ENCODE measurements around the gene NEURL1B.

NEURL1B gene

GRCh38 chr5:172633403-172633970, 7.6 kb upstream of the NEURL1B start:
- no peak for TF ChIP-seq CTCF (IDR thresholded peaks at IDR 0.05; ENCODE audit: borderline replicate concordance, insufficient read depth, low read depth, low read length)
- no peak overlapping the region for H3K4me3 ChIP-seq (ENCODE audit: low read depth, low read length)

GRCh38 chr5:172634106-172634899, 6.8 kb upstream of the NEURL1B start:
- TF ChIP-seq CTCF (IDR thresholded peaks at IDR 0.05; ENCODE audit: borderline replicate concordance, insufficient read depth, low read depth, low read length): no peak
- H3K4me3 ChIP-seq (ENCODE audit: low read depth, low read length): no peak overlapping the region

GRCh38 chr5:172635038-172635437, 6.0 kb upstream of the NEURL1B start:
- TF ChIP-seq CTCF (IDR thresholded peaks at IDR 0.05; ENCODE audit: borderline replicate concordance, insufficient read depth, low read depth, low read length): no peak
- no peak overlapping the region for H3K4me3 ChIP-seq (ENCODE audit: low read depth, low read length)

GRCh38 chr5:172636279-172637050, 4.6 kb upstream of the NEURL1B start:
- no peak overlapping the region for H3K4me3 ChIP-seq (ENCODE audit: low read depth, low read length)
- TF ChIP-seq CTCF (IDR thresholded peaks at IDR 0.05; ENCODE audit: borderline replicate concordance, insufficient read depth, low read depth, low read length): no peak

GRCh38 chr5:172637110-172637580, 3.9 kb upstream of the NEURL1B start:
- no peak for TF ChIP-seq CTCF (IDR thresholded peaks at IDR 0.05; ENCODE audit: borderline replicate concordance, insufficient read depth, low read depth, low read length)
- H3K4me3 ChIP-seq (ENCODE audit: low read depth, low read length): no peak overlapping the region

- H3K4me3 ChIP-seq (ENCODE audit: low read depth, low read length): no peak overlapping the region
- no peak for TF ChIP-seq CTCF (IDR thresholded peaks at IDR 0.05; ENCODE audit: borderline replicate concordance, insufficient read depth, low read depth, low read length)
These were observed 3.3 kb upstream of the NEURL1B start for GRCh38 chr5:172637740-172638139.
